ENCODE measurements around the gene WDFY1.

The WDFY1 gene

DNA sequence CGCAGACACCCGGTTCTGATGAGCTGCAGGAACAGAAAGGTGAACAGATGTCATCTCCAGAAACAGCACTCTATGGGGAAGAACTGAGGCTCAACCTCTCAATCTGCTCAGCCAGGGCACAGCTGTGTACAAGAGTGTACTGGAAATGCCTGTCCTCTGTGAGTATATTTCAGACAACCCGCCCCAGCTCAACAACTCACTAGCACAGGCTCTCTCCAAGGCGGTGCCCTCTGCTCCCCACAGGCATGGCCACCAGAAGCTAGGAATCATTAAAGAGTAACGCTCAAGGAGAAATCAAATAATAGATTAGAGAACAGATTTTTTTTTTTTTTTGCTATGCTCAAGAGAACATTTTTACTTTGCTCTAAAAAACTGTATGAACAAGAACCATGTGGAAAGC lies 43.8 kb downstream of the WDFY1 start:
- TF ChIP-seq, protein P1, sequence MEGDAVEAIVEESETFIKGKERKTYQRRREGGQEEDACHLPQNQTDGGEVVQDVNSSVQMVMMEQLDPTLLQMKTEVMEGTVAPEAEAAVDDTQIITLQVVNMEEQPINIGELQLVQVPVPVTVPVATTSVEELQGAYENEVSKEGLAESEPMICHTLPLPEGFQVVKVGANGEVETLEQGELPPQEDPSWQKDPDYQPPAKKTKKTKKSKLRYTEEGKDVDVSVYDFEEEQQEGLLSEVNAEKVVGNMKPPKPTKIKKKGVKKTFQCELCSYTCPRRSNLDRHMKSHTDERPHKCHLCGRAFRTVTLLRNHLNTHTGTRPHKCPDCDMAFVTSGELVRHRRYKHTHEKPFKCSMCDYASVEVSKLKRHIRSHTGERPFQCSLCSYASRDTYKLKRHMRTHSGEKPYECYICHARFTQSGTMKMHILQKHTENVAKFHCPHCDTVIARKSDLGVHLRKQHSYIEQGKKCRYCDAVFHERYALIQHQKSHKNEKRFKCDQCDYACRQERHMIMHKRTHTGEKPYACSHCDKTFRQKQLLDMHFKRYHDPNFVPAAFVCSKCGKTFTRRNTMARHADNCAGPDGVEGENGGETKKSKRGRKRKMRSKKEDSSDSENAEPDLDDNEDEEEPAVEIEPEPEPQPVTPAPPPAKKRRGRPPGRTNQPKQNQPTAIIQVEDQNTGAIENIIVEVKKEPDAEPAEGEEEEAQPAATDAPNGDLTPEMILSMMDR (IDR thresholded peaks at IDR 0.05; ENCODE audit: extremely low read depth, missing control alignments): no peak
- DNase-seq (ENCODE audit: low spot score): no peak

DNA sequence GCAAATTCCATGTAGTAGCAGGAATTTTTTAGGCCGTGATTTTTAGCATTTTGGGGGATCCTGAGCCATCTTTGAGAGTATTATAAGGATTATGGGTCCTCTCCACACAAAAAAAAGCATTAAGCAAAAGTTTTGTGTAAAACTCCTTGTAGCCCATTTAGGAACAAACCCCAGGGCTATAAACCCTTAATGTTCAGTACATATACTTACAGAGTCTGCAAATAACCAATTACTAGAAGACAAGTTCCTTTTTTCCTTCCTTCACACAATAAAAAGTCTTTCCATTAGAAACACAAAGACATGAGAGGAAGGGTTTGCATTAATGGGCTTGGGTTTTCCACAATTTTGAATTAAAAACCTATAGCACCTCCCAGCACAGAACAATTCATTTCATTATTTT lies 44.6 kb downstream of the WDFY1 start:
- TF ChIP-seq, protein P1 (IDR thresholded peaks at IDR 0.05; ENCODE audit: extremely low read depth, missing control alignments): no peak
- no peak for DNase-seq (ENCODE audit: low spot score)

DNA sequence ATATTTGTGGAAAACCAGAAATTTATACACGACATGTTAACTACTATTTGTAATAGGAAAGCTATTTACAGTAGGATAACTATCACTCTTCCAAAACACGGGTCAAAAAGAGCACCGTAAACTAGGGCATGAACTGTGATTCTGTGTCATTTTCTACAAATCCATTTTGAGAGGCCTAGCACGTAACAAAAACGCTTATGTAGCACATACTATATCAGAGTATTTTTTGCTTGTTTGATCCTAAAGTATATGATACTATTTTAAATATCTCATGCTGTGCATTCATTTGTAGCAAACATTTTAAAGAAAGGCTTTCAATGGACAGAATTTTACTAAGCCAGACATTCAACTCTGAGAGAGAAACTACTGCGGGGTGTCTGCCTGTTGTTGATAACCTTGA lies 45.1 kb downstream of the WDFY1 start:
- DNase-seq (ENCODE audit: low spot score): no peak
- TF ChIP-seq, protein P1 (IDR thresholded peaks at IDR 0.05; ENCODE audit: extremely low read depth, missing control alignments): no peak

DNA sequence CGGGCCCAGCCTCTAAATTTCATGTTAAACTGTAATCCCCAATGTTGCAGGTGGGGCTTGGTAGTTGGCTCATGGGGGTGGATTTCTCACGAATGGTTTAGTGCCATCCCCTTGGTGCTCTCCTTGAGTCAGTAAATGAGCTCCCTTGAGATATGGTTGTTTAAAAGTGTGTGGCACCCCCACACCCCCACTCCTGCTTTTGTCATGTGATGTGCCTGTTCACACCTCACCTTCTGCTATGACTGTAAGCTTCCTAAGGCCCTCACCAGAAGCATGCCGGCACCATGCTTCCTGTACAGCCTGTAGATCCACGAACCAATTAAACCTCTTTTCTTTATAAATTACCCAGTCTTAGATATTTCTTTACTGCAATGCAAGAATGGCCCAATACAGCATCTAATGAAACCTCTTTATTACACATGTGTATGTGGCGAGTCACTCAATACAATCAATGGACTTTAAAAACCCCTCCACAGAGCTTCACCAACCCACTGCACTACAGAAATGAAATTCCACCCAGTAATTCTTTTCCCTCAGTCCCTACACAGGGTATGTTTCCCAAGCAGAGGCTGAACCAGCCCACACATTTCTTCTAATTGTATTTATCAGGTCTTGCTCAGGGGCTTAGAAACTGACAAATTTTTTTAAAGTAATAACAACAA lies 47.3 kb downstream of the WDFY1 start:
- TF ChIP-seq, protein P1 (IDR thresholded peaks at IDR 0.05; ENCODE audit: extremely low read depth, missing control alignments): no peak
- DNase-seq (ENCODE audit: low spot score): no peak

DNA sequence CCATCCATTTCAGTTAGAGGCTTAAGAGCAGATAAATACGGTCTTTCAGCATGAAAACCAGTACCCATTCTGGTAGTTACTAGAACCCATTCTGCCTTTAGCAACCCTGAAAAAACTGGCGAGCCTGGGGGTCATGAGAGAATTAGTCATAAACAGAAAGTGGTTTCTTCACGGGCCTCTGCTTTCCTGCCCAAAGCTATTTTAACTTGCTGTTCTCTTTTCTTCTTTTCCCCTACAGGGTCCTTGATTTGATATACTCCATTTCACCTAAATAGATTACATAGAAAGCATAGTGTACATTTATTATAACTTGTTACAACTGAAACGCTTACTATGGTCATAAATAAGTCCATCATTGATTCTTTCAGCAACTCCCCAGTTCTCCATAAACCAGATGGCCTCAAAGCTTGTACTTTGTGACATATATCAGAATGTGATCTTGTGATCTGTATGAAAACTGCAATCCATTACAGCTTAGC lies 48.3 kb downstream of the WDFY1 start:
- TF ChIP-seq, protein P1 (IDR thresholded peaks at IDR 0.05; ENCODE audit: extremely low read depth, missing control alignments): no peak
- DNase-seq (ENCODE audit: low spot score): peak; percentile 68

DNA sequence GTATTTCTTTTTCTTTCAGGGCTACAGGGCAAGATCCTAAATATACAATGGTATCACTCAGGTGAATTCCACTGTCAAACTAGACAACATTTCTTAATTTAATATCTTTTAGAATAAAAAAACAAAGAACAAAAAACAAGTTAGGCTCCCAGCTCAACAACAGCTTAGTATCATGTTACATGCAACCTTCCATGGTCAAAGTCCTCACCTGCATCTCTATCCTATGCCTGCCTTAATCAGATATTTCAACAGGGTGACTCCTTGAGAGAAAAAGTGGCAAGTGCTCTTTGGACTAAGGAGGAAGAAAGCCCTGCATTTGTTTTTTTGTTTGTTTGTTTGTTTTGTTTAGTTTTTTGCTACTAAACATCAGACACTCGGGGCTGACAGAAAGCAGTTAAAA lies 50.2 kb downstream of the WDFY1 start:
- no peak for DNase-seq (ENCODE audit: low spot score)
- TF ChIP-seq, protein P1 (IDR thresholded peaks at IDR 0.05; ENCODE audit: extremely low read depth, missing control alignments): no peak

DNA sequence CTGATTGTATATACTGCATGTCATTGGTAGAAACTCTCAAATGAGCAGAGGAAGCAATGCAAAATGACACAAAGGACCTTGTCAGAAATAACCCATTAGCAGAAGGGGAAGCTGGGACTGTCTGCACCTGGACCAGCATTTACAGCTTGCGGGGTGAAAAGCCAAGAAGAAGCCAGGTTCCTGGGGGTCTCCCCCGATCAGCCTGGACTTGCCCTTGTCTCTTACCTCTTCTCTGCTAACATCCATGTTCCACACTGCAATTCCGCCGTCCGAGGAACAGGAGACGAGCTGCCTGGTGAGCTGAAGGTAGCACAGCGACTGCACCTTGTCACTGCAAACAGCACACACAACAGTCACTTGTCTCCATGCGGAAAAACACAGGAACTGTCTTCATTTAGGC lies 51.1 kb downstream of the WDFY1 start:
- TF ChIP-seq, protein P1 (IDR thresholded peaks at IDR 0.05; ENCODE audit: extremely low read depth, missing control alignments): no peak
- DNase-seq (ENCODE audit: low spot score): no peak

Measured in GM20000 (cell line).